PC-3 (cell line): ENCODE measurements around the gene PTPN22. TPM values are rescaled to one million over a fixed set of nuclear protein-coding genes. Genes with fewer than 3 reads are reported as not detected.
A peak's percentile ranks its signal among the peaks of the same experiment; 100 is the strongest.

ENCODE experiments used
- ATAC-seq: fragments of 200-7000 bp; cut with Tn5 transposase; 2 replicates; pipeline ENCODE4 v1.9.1; 2020; ENCODE audit warnings: mild to moderate bottlenecking, moderate library complexity
- BruUV-seq: library from RNA; stranded (reverse); fragments of 400-500 nt; replicated peaks from 2 replicates; lab custom pipeline; 2021; lab: Mats Ljungman, UMichigan
- CTCF ChIA-PET: fragments of 300-600 bp; sonication (Branson Sonifier 250); formaldehyde crosslinking; loops from one replicate; lab custom pipeline; 2022; ENCODE audit warnings: antibody characterized with exemption; lab: Charles Lee
- POLR2A ChIA-PET: fragments of 300-600 bp; sonication (Branson Sonifier 250); formaldehyde crosslinking; loops from one replicate; lab custom pipeline; 2022; ENCODE audit warnings: antibody characterized with exemption; ENCODE audit not compliant: unreplicated experiment; lab: Charles Lee
- DNase-seq: peaks from one replicate; pipeline ENCODE4 v3.0.0-alpha.2; 2015
- H2AFZ ChIP-seq: fragments of 300-600 bp; sonication (generic); 2 replicates; pipeline ENCODE4 v1.6.0; 2016; ENCODE audit warnings: antibody characterized with exemption, low read length
- H3F3A ChIP-seq: fragments of 300-600 bp; sonication (generic); one replicate; pipeline ENCODE4 v1.6.0; 2017; ENCODE audit warnings: antibody characterized with exemption, low read length, control low read depth, mild to moderate bottlenecking; ENCODE audit not compliant: unreplicated experiment
- H3K27ac ChIP-seq: fragments of 300-600 bp; sonication (generic); 2 replicates; pipeline ENCODE4 v1.5.1; 2016; ENCODE audit warnings: mild to moderate bottlenecking, low read length
- H3K27me3 ChIP-seq: fragments of 300-600 bp; sonication (generic); 2 replicates; pipeline ENCODE4 v1.6.1; 2016; ENCODE audit warnings: low read length, mixed read lengths
- H3K36me3 ChIP-seq: fragments of 300-600 bp; sonication (generic); 2 replicates; pipeline ENCODE4 v1.6.1; 2016; ENCODE audit warnings: low read depth, mixed run types, low read length, mixed read lengths
- H3K4me1 ChIP-seq: fragments of 300-600 bp; sonication (generic); 2 replicates; pipeline ENCODE4 v1.5.1; 2016; ENCODE audit warnings: low read length; ENCODE audit not compliant: insufficient read depth
- H3K4me2 ChIP-seq: fragments of 300-600 bp; sonication (generic); 2 replicates; pipeline ENCODE4 v1.6.0; 2016; ENCODE audit warnings: low read length
- H3K4me3 ChIP-seq: fragments of 300-600 bp; sonication (generic); 2 replicates; pipeline ENCODE4 v1.5.1; 2016; ENCODE audit warnings: mild to moderate bottlenecking, low read length, mixed read lengths
- H3K79me2 ChIP-seq: fragments of 300-600 bp; sonication (generic); 2 replicates; pipeline ENCODE4 v1.6.1; 2017; ENCODE audit warnings: low read length, mixed read lengths
- H3K9ac ChIP-seq: fragments of 300-600 bp; sonication (generic); 2 replicates; pipeline ENCODE4 v1.6.0; 2016; ENCODE audit warnings: mild to moderate bottlenecking, low read length
- H3K9me2 ChIP-seq: fragments of 300-600 bp; sonication (generic); replicated peaks from 2 replicates; pipeline ENCODE4 v1.6.1; 2016; ENCODE audit warnings: mixed run types, low read length, mixed read lengths
- H3K9me3 ChIP-seq: fragments of 300-600 bp; sonication (generic); 2 replicates; pipeline ENCODE4 v1.6.1; 2016; ENCODE audit warnings: low read length, mixed read lengths
- H4K20me1 ChIP-seq: fragments of 300-600 bp; sonication (generic); 2 replicates; pipeline ENCODE4 v1.6.1; 2016; ENCODE audit warnings: low read length, mixed read lengths
- EZH2 ChIP-seq: fragments of 300-600 bp; sonication (generic); IDR thresholded peaks from one replicate; pipeline ENCODE4 v1.6.1; 2017; ENCODE audit warnings: antibody characterized with exemption, mild to moderate bottlenecking, low read length; ENCODE audit not compliant: unreplicated experiment
- EZH2phosphoT487 ChIP-seq: fragments of 300-600 bp; sonication (generic); IDR thresholded peaks from 2 replicates; pipeline ENCODE4 v1.6.1; 2018; ENCODE audit warnings: mild to moderate bottlenecking, antibody characterized with exemption, low read length, borderline replicate concordance
- intact Hi-C: fragments of 100-400 bp; cut with micrococcal nuclease; formaldehyde crosslinking; loops from 2 replicates; pipeline ENCODE4 v1.9.0; 2023
- total RNA-seq: library from RNA; depleted of rRNA; stranded (reverse); fragments of >200 nt; gene quantifications from 2 replicates; pipeline ENCODE4 v1.2.3, GENCODE V29; 2014
- TF ChIP-seq, protein P1 (sequence below): fragments of 300-600 bp; sonication (generic); conservative IDR thresholded peaks from 2 replicates; pipeline ENCODE4 v1.5.1; 2017; ENCODE audit warnings: antibody characterized with exemption, low read depth, mild to moderate bottlenecking, low read length

PTPN22 gene
- total RNA-seq, 1 experiment from 2014 or later, result 0.04 TPM

DNA sequence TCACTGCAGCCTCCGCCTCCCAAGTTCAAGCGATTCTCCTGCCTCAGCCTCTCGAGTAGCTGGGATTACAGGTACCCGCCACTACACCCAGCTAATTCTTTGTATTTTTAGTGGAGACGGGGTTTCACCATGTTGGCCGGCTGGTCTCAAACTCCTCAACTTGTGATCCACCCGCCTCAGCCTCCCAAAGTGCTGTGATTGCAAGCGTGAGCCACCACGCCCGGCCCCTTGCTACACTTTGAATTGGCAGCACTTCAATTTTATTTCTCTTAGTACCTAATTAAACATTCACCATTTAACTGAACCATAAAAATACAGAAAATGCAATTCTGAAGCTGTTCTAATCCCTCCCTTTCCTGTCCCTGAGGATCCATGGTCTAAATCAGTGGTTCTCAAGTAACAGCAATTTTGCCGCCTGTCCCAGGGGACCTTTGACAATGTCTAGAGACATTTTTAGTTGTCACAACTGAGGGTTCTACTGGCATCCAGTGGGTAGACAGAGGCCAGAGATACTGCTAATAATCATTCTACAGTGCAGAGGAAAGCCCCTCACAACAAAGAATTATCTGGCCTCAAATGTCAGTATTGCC, 20.2 kb upstream of the PTPN22 start:
- peaks cover 13% of the 10 kb centered on the region for H3K36me3 ChIP-seq
- CTCF ChIA-PET, result no interaction called here
- H3K9ac ChIP-seq, result no peak overlapping the region
- H3K27ac ChIP-seq, result no peak overlapping the region
- no peaks in the 10 kb centered on the region for H3K79me2 ChIP-seq
- H3K4me1 ChIP-seq, result no peaks in the 10 kb centered on the region
- ATAC-seq, result no peak
- POLR2A ChIA-PET, result interaction anchor here (0.7 kb wide), 1 partner anchor 23 kb away, joined by 3 read pairs; no protein-coding TSS in a partner anchor
- no peaks in the 10 kb centered on the region for H3K9me3 ChIP-seq
- H4K20me1 ChIP-seq, result no peaks in the 10 kb centered on the region
- intact Hi-C loops, result no loop called here
- no peaks in the 10 kb centered on the region for H3K27me3 ChIP-seq
- no peak overlapping the region for H3K4me2 ChIP-seq
- DNase-seq, result no peak
- no peaks in the 10 kb centered on the region for H3F3A ChIP-seq
- no peak overlapping the region for H3K4me3 ChIP-seq
- BruUV-seq, result no TSS peak
- no peaks in the 10 kb centered on the region for H3K9me2 ChIP-seq
- TF ChIP-seq, protein P1, sequence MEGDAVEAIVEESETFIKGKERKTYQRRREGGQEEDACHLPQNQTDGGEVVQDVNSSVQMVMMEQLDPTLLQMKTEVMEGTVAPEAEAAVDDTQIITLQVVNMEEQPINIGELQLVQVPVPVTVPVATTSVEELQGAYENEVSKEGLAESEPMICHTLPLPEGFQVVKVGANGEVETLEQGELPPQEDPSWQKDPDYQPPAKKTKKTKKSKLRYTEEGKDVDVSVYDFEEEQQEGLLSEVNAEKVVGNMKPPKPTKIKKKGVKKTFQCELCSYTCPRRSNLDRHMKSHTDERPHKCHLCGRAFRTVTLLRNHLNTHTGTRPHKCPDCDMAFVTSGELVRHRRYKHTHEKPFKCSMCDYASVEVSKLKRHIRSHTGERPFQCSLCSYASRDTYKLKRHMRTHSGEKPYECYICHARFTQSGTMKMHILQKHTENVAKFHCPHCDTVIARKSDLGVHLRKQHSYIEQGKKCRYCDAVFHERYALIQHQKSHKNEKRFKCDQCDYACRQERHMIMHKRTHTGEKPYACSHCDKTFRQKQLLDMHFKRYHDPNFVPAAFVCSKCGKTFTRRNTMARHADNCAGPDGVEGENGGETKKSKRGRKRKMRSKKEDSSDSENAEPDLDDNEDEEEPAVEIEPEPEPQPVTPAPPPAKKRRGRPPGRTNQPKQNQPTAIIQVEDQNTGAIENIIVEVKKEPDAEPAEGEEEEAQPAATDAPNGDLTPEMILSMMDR, result no peak
- no peak for TF ChIP-seq EZH2
- TF ChIP-seq EZH2phosphoT487, result no peak
- no peak overlapping the region for H2AFZ ChIP-seq

DNA sequence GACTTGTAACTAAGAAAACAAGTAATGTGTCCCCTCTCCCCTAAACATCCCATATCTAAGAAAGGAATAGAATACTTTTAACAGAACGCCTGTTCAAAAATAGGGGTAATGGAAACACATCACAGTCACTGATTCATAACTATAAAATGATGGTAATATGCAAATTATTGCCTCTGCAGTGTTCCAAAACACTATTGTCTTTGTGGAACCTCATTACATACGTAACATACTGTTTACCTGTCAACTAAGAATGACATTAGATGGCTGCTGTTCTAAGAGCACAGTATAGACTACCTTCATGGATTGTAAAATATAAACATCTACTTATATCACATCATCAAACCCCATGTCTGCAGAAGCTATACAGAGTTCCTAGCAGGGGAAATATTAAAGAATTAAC, 19.3 kb upstream of the PTPN22 start:
- CTCF ChIA-PET, result no interaction called here
- Histone ChIP-seq H3K79me2 (no peaks in the 10 kb centered on the region), H3K4me2 (no peak overlapping the region), H3F3A (no peaks in the 10 kb centered on the region), H3K4me1 (no peaks in the 10 kb centered on the region), H3K36me3 (peaks cover 8% of the 10 kb centered on the region; the same call in 1 of the 2 replicates), H3K9me3 (no peaks in the 10 kb centered on the region), H3K4me3 (no peak overlapping the region), H3K27ac (no peak overlapping the region), H3K9ac (no peak overlapping the region), H4K20me1 (no peaks in the 10 kb centered on the region), H2AFZ (no peak overlapping the region), H3K27me3 (no peaks in the 10 kb centered on the region), H3K9me2 (no peaks in the 10 kb centered on the region)
- BruUV-seq, result no TSS peak
- POLR2A ChIA-PET, result no interaction called here
- DNase-seq, result no peak
- no peak for ATAC-seq
- TF ChIP-seq EZH2, result no peak
- TF ChIP-seq, protein P1, result no peak
- intact Hi-C loops, result no loop called here

DNA sequence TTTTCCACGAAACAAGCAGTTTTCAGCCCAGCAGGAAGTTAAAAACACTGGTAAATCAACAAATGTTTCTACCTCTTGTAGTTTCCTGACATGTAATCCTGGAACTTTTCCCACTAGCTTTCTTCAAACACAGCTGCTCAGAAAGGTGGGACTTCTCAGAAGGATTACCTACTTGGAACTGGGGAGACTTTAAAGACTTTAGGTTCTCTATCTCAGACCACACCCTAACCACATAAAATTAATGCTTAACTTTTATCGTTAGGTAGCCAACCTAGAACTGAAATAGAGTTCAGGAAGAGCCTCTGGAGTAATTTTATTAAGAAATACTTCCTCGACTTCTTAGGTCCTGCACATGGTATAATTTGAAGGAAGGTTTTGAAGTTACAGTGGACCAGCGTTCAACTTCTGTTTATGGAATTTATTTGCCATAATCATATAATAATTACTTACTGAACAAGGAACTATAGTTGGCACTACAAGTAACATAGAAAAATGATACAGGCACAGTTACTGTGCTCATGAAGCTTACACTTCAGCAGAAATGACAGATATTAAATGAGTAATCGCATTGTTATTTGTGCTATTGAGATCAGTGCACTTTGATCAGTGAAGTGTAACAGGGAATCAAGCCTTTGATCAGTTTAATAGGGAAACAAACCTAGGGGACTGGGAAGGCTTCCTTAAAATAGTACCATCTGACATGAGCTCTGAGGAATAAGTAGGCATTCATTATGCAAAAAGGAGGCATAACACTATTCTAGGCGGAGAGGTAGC, 16.1 kb upstream of the PTPN22 start, which contains the start of gene BCL2L15:
BCL2L15 (minus strand) TSS at position 180 of the 774 bp plus-strand sequence. CDS start 206 bp downstream, outside the sequence.
- ChIA-PET CTCF (no interaction called here), POLR2A (no interaction called here)
- no peaks in the 10 kb centered on the region for H3K9me2 ChIP-seq
- peak; percentile 10 for DNase-seq
- H2AFZ ChIP-seq, result no peak within 1 kb of the TSS
- no peak within 1 kb of the TSS for H3K9ac ChIP-seq
- TF ChIP-seq EZH2phosphoT487, result no peak
- TF ChIP-seq, protein P1, result no peak
- H3K4me1 ChIP-seq, result no peaks in the 10 kb centered on the region
- ATAC-seq, result no peak
- H3K36me3 ChIP-seq, result no peaks in the 10 kb centered on the region
- H3K4me3 ChIP-seq, result no peak within 1 kb of the TSS
- H3K27ac ChIP-seq, result no peak within 1 kb of the TSS
- no peak within 1 kb of the TSS for H3K4me2 ChIP-seq
- no TSS peak for BruUV-seq
- H4K20me1 ChIP-seq, result no peaks in the 10 kb centered on the region
- intact Hi-C loops, result no loop called here
- H3K27me3 ChIP-seq, result no peaks in the 10 kb centered on the region
- no peaks in the 10 kb centered on the region for H3F3A ChIP-seq
- no peaks in the 10 kb centered on the region for H3K79me2 ChIP-seq
- H3K9me3 ChIP-seq, result no peaks in the 10 kb centered on the region
